NCI-H187 (cell line): Measurements from ENCODE around the gene PALD1.
"Not testable (repeated sequence)": the region's sequence is repeated elsewhere in the genome, so short reads cannot be mapped to it uniquely, and the experiment has no call there.

Experiments
- DNase-seq, 2 experiments: peaks; one replicate each; lab custom pipeline; 2025; lab: John Stamatoyannopoulos, UW

PALD1 gene

DNA sequence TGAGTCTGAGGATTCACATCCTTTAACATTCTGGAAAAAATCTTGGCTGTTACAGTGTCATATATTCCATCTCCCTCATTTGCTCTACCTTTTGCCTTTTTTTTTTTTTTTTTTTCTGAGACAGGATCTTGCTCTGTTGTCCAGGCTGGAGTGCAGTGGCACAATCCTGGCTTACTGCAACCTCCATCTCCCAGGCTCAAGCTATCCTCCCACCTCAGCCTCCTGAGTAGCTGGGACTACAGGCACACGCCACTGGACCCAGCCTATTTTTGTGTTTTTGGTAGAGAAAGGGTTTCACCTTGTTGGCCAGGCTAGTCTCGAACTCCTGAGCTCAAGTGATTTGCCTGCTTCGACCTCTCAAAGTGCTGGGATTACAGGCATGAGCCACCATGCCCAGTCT is 135.8 kb downstream of the PALD1 start:
- not testable (repeated sequence) for DNase-seq

DNA sequence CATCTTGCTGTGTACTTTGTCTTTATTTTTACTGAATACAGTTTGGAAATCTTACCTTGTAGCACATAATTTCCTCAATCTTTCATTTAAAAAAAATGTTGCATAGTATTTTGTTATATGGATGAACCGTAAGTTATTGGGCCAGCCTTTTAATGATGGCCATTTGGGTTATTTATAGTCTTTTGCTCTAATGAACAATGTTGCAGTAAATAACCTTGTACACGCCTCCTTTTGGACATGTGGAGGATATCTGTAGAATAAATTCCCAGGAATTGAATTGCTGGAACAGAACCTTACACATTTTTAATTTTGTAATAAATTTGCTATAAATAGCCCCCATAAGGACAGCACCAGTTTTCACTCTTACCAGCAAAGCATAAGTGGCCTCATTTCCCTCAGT is 136.6 kb downstream of the PALD1 start:
- DNase-seq, result no peak

DNA sequence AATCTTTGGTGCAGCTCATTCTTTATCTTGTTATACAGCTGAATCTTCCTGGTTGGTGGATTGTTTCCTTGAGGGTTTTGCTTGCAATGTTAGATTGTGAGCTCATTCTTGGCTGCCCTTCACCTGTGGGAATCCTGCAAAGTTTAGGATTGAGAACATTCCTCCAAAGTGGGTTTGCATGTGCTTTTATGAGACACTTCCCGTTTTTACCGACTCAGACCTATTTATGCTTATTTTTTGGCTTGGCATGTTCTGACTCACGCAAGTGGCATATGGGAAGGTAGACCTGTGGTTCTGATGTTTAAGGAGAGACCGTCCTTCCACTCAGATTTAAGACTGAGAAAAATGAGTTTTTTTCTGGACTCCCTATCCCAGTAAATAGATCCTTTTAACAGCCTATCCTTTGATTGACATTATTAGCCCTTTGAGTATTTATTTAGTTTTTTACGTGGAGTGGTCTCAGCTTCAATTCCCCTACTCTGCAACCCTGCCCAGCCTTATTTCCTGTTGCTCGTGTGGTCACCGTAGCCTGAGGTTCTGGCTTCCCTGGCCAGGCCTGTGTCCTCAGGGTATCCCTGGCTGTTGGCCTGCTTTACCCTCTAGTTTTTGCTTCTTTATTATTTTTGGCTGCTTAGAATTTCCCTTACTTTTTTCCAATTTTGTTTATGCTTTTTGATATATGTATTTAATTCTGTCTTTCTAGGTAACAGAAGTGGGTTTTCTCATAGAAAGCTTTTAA is 137.4 kb downstream of the PALD1 start:
- DNase-seq, result no peak

DNA sequence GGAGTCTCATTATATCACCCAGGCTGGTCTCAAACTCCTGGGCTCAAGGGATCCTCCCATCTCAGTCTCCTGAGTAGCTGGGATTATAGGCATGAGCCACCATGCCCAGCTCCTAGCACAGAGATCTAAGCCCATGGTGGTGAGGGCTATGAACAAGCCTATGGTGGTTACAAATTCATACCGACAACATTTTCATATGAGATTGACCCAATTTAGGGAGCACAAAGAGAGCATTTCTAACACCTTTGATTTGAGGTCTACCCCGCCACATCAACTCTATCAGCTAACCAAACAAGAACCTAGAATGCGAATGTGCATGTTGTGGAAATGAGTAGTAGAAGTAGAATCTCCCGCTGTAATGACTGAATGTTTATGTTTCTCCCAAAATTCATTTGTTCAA is 138.2 kb downstream of the PALD1 start:
- DNase-seq, result no peak
